Adrenal gland (tissue), 12 donors: Measurements from ENCODE around the gene DHRS3. TPM values are rescaled to one million over a fixed set of nuclear protein-coding genes. Genes with fewer than 3 reads are reported as not detected.

ENCODE experiments used
- DNase-seq, 7 donors: peaks; one replicate each; pipeline ENCODE4 v3.0.0-alpha.2; 2019 to 2020
- H3K27ac ChIP-seq, 5 donors: fragments of 200-600 bp; sonication (generic) in 4 of 5; 1 replicate in 3 of 5; 2 replicates in 2 of 5; pipeline versions ENCODE4 v1.5.1 to v1.8.0; 2016 to 2020; ENCODE audit warnings: mild to moderate bottlenecking in 1 of 5
- H3K27me3 ChIP-seq: fragments of 200-600 bp; 2 replicates; pipeline ENCODE4 v1.8.0; 2021
- H3K36me3 ChIP-seq, 2 donors: fragments of 200-600 bp; replicated peaks in 1 of 2; 1 replicate in 1 of 2; 2 replicates in 1 of 2; pipeline versions ENCODE4 v1.5.1 to v1.8.0; 2018 to 2022
- H3K4me1 ChIP-seq, 2 donors: fragments of 200-600 bp; replicated peaks in 1 of 2; 1 replicate in 1 of 2; 2 replicates in 1 of 2; pipeline versions ENCODE4 v1.5.1 to v1.8.0; 2018 to 2021
- H3K4me3 ChIP-seq, 4 donors: fragments of 200-600 bp; sonication (generic) in 3 of 4; one replicate each; pipeline ENCODE4 v1.5.1; 2016 to 2018
- H3K9me3 ChIP-seq, 3 donors: fragments of 200-600 bp; sonication (generic) in 1 of 3; replicated peaks in 1 of 3; 1 replicate in 2 of 3; 2 replicates in 1 of 3; pipeline versions ENCODE4 v1.5.1 to v1.8.0; 2016 to 2021
- POLR2A ChIP-seq, 2 donors: fragments of 450-650 bp; IDR thresholded peaks; one replicate each; pipeline ENCODE4 v1.6.1; 2017; ENCODE audit warnings: antibody characterized with exemption in 2 of 2, mild to moderate bottlenecking in 2 of 2, moderate library complexity in 1 of 2
- WGBS, 4 donors: extraction: QIAGEN DNeasy Blood & Tissue Kit in 2 of 4; methylation state at CpG; one replicate each; pipeline versions ENCODE4 v1.1.5 to v1.1.7; 2013 to 2017; 5-methylcytosine and 5-hydroxymethylcytosine counted together
- intact Hi-C, 2 donors: fragments of 100-400 bp; cut with DNase I; formaldehyde crosslinking; loops; one replicate each; pipeline versions ENCODE4 v1.14.1 to v1.15.0; 2022 to 2023
- microRNA-seq, 3 donors: library from miRNA; unstranded; fragments of <30 nt; microRNA quantifications; one replicate each; pipeline ENCODE4, GENCODE V29; 2017 to 2020
- polyA plus RNA-seq, 3 donors: library from polyadenylated mRNA; stranded (reverse); fragments of 200-250 nt in 2 of 3; fragments of 350-450 nt in 1 of 3; fragmentation: Illumina TruSeq in 1 of 3; extraction: RNeasy Lipid Tissue Mini Kit (QIAGEN cat#74804) in 1 of 3; gene quantifications; one replicate each; pipeline ENCODE4 v1.2.3, GENCODE V29; 2013 to 2014
- small RNA-seq, 2 donors: library from RNA; depleted of rRNA; stranded (forward); fragments of <200 nt; gene quantifications; one replicate each; pipeline ENCODE3, GENCODE V24; 2016
- total RNA-seq, 9 donors: library from RNA; depleted of rRNA in 4 of 9; stranded (reverse); fragments of >200 nt in 4 of 9; fragments of 120-200 nt in 1 of 9; fragmentation: NEBNext Ultra II Directional in 1 of 9; extraction: Animal tissue kit (Norgen Biotek cat#: 25700) in 1 of 9; gene quantifications; one replicate each; pipeline versions ENCODE4 v1.1.0 to v1.2.4, GENCODE V29; 2013 to 2023
- TF ChIP-seq, protein P1 (sequence below), 6 experiments: fragments of 450-650 bp in 4 of 6; fragments of 200-600 bp in 2 of 6; sonication (generic) in 1 of 6; IDR thresholded peaks; 1 replicate in 5 of 6; 2 replicates in 1 of 6; pipeline versions ENCODE4 v1.5.1 to v1.8.0; 2016 to 2021; ENCODE audit warnings: antibody characterized with exemption in 6 of 6, mild to moderate bottlenecking in 2 of 6, moderate library complexity in 1 of 6
- donor health status: healthy with polysubstance abuse.
- donor health status: Bipolar disorder and iron deficiency.
- donor health status: DM: yes; HTN: yes; CAD: no.
- donor health status: DM: no; HTN: no; CAD: no.
- donor health status: DM: no; HTN: no; CAD: no.
- donor health status: DM: yes; HTN: yes; CAD: no.

The DHRS3 gene
- total and polyA plus RNA-seq, 12 donors, result 7.7 to 72.4 (median 41.3) TPM

GRCh38 chr1:12518931-12519692, 98.9 kb downstream of the DHRS3 start:
- 48 to 64% (median 51%) methylated on average over 18 to 21 of the region's 21 CpGs for WGBS, 4 donors
- intact Hi-C loops, result no loop called here
- Histone ChIP-seq H3K27ac (peak overlapping the region in 2 of 5 donors; percentile 8 to 38), H3K27me3 (no peaks in the 10 kb centered on the region), H3K9me3 (no peaks in the 10 kb centered on the region), H3K4me1 (no peaks in the 10 kb centered on the region), H3K36me3 (no peaks in the 10 kb centered on the region), H3K4me3 (no peak overlapping the region)
- peak in 2 of 7 donors; percentile 33 to 36 for DNase-seq
- TF ChIP-seq, protein P1, sequence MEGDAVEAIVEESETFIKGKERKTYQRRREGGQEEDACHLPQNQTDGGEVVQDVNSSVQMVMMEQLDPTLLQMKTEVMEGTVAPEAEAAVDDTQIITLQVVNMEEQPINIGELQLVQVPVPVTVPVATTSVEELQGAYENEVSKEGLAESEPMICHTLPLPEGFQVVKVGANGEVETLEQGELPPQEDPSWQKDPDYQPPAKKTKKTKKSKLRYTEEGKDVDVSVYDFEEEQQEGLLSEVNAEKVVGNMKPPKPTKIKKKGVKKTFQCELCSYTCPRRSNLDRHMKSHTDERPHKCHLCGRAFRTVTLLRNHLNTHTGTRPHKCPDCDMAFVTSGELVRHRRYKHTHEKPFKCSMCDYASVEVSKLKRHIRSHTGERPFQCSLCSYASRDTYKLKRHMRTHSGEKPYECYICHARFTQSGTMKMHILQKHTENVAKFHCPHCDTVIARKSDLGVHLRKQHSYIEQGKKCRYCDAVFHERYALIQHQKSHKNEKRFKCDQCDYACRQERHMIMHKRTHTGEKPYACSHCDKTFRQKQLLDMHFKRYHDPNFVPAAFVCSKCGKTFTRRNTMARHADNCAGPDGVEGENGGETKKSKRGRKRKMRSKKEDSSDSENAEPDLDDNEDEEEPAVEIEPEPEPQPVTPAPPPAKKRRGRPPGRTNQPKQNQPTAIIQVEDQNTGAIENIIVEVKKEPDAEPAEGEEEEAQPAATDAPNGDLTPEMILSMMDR (IDR thresholded peaks at IDR 0.05), result no peak
- TF ChIP-seq POLR2A (IDR thresholded peaks at IDR 0.05), result no peak

Small RNA genes lying within 50 kb of the gene (microRNA-seq; reads per million reads assigned to microRNA genes)
- 0.38 to 0.57 (median 0.45) reads per million in 3 donors for gene MIR6730

Small RNA genes lying within 50 kb of the gene (small RNA-seq; reads per million reads assigned to genes)
- gene MIR6730, result 0 to 0.12 reads per million in 2 donors
- 0 reads per million in 2 donors for gene RNU6ATAC18P

Other genes with a start within 250 kb of the DHRS3 start
- under 1 TPM in 1 of 9 donors, not detected in 8; 0.06 TPM for gene AADACL4, start 25.9 kb upstream of the DHRS3 start, total RNA-seq
- under 1 TPM in 2 of 3 donors, not detected in 1; 0.10 to 0.16 TPM for gene AADACL4, start 25.9 kb upstream of the DHRS3 start, polyA plus RNA-seq
- gene AADACL3, start 97.9 kb upstream of the DHRS3 start, total RNA-seq, result not detected
- not detected for gene AADACL3, start 97.9 kb upstream of the DHRS3 start, polyA plus RNA-seq
- not detected for gene CFAP107, start 128.0 kb upstream of the DHRS3 start, total RNA-seq
- gene CFAP107, start 128.0 kb upstream of the DHRS3 start, polyA plus RNA-seq, result not detected
- gene PRAMEF12, start 155.5 kb upstream of the DHRS3 start, total RNA-seq, result not detected
- gene PRAMEF12, start 155.5 kb upstream of the DHRS3 start, polyA plus RNA-seq, result not detected
- not detected for gene PRAMEF1, start 173.2 kb upstream of the DHRS3 start, total RNA-seq
- gene PRAMEF1, start 173.2 kb upstream of the DHRS3 start, polyA plus RNA-seq, result not detected
- not detected for gene PRAMEF11, start 213.2 kb upstream of the DHRS3 start, total RNA-seq
- not detected for gene PRAMEF11, start 213.2 kb upstream of the DHRS3 start, polyA plus RNA-seq
- gene HNRNPCL1, start 230.5 kb upstream of the DHRS3 start, total RNA-seq, result not detected
- not detected for gene HNRNPCL1, start 230.5 kb upstream of the DHRS3 start, polyA plus RNA-seq
- not detected for gene PRAMEF2, start 238.9 kb upstream of the DHRS3 start, total RNA-seq
- not detected for gene PRAMEF2, start 238.9 kb upstream of the DHRS3 start, polyA plus RNA-seq